ENCODE results near the gene SLIT2.

Gene SLIT2

GRCh38 chr4:20251796-20252655 is at the start of gene SLIT2:
Gene SLIT2 (plus strand): TSS chr4:20251905. CDS start chr4:20253816, 1,911 bp downstream.
- DNase-seq: peak; percentile 39

GRCh38 chr4:20203508-20203907 is 48.2 kb upstream of the SLIT2 start:
- DNase-seq: no peak

- DNase-seq: no peak
These were observed 34.2 kb upstream of the SLIT2 start for GRCh38 chr4:20217521-20217920.

- no peak for DNase-seq
These were observed 33.8 kb upstream of the SLIT2 start for GRCh38 chr4:20217951-20218350.

GRCh38 chr4:20219521-20219920 is 32.2 kb upstream of the SLIT2 start:
- DNase-seq: no peak

GRCh38 chr4:20237894-20238537 is 13.7 kb upstream of the SLIT2 start:
- no peak for DNase-seq

- DNase-seq: peak; percentile 56
These were observed 3.5 kb upstream of the SLIT2 start for GRCh38 chr4:20248155-20248558.

- DNase-seq: no peak
These were observed 2.4 kb upstream of the SLIT2 start for GRCh38 chr4:20249333-20249732.

GRCh38 chr4:20251031-20251795 is 492 bp upstream of the SLIT2 start:
- no peak for DNase-seq

GRCh38 chr4:20252656-20253282 is 1.1 kb downstream of the SLIT2 start:
- no peak for DNase-seq

- no peak for DNase-seq
These were observed 1.6 kb downstream of the SLIT2 start for GRCh38 chr4:20253283-20253734.

- no peak for DNase-seq
These were observed 2.2 kb downstream of the SLIT2 start for GRCh38 chr4:20253735-20254409.

- no peak for DNase-seq
These were observed 3.0 kb downstream of the SLIT2 start for GRCh38 chr4:20254511-20255250.

GRCh38 chr4:20255251-20255586 is 3.5 kb downstream of the SLIT2 start:
- no peak for DNase-seq

- no peak for DNase-seq
These were observed 4.1 kb downstream of the SLIT2 start for GRCh38 chr4:20255823-20256222.

- no peak for DNase-seq
These were observed 4.7 kb downstream of the SLIT2 start for GRCh38 chr4:20256381-20256881.

- DNase-seq: no peak
These were observed 8.0 kb downstream of the SLIT2 start for GRCh38 chr4:20259707-20260106.

- no peak for DNase-seq
These were observed 9.1 kb downstream of the SLIT2 start for GRCh38 chr4:20260821-20261220.

- DNase-seq: no peak
These were observed 10.5 kb downstream of the SLIT2 start for GRCh38 chr4:20262221-20262620.

- no peak for DNase-seq
These were observed 13.0 kb downstream of the SLIT2 start for GRCh38 chr4:20264688-20265087.

- no peak for DNase-seq
These were observed 14.0 kb downstream of the SLIT2 start for GRCh38 chr4:20265726-20266125.
